Embryonic facial prominence (tissue), 1 donor: ENCODE measurements around the gene GPR180.

Source experiments
- DNase-seq: peaks from one replicate; pipeline ENCODE4 v3.0.0-alpha.2; 2016; ENCODE audit errors: extremely low spot score

GPR180 gene

GRCh38 chr13:94646904-94647303, 45.2 kb downstream of the GPR180 start:
- DNase-seq, result no peak

- DNase-seq, result no peak
Observed at GRCh38 chr13:94656176-94656575, 54.5 kb downstream of the GPR180 start.

DNA sequence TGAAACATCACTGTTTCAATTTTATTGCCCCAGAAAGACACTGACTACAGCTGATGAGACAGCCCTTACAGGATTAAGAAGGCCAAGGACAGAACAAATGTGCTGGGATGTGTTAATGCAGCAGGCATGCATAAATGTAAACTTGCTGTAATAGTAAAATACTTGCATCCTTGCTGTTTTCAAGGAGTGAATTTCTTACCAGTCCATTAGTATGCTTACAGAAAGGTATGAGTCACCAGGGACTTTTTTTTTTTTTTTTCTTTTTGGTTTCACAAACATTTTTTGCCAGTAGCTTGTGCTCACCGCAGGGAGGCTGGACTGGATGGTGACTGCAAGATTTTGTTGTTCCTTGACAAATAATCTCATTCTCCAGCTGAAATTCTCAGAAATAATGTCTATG, 55.1 kb downstream of the GPR180 start:
- DNase-seq, result no peak

DNA sequence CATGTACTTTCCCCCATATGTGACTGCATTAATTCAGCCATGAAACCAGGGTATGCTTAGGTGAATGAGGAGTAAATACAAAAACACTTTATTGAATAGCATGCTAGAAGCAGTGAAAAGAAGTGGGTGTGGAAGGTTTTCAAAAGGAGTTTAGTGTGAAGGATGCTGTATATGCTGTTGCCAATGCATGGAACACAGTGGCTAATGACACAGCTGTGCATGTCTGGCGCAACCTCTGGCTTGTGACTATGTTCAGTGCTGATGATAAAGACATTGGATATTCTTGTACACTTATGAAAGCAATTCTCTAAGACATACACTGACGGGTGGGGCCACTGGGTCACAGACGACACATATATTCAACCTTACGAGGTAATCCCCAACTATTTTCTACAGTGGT, 55.5 kb downstream of the GPR180 start:
- no peak for DNase-seq

- DNase-seq, result no peak
Observed at GRCh38 chr13:94658926-94659597, 57.4 kb downstream of the GPR180 start.

DNA sequence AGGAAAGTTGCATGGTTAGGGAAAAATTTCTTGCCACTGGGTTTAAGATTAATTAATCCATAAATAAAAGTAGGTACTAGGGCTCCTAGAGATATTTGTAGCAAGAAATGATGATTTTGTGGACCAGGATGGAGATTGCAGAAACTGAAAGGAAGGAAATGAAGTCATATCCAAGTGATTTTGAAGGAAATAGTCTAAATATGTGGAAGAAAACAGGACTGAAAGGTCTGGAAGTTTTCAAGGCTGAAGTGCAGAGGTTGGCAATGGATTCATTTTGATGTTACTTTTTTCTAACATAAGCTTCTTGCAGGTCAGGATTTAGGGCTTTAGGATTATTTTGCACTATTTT, 57.9 kb downstream of the GPR180 start:
- no peak for DNase-seq

DNA sequence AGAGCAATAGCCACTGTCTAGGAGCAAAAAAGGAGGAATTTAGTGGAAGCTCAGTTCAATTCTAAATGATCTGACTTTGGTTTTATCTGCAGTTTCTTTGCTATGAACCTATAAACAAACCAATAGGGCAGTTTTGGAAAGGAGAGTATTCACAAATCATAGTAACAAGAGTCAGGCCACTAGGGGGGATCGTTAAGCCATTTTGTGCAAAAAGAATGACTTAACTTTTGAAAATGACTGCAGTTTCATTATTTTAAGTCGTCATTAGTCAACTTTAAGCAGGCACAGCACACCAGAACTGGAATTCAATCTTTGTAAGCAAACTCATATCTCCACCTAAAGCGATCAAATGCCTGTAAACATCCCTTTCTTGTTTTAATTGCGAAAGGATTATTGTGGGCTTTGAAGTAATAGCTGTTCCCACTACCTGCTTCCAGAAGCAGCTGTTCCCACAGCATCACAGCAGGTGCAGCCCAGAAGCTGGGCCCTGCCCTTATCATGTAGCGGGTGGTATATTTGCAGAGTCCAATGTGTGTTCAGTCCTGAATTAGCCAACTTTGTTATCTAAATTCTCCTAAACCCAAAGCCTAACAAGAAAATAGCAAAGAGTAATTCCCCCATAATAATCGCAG, 59.2 kb downstream of the GPR180 start:
- no peak for DNase-seq

DNA sequence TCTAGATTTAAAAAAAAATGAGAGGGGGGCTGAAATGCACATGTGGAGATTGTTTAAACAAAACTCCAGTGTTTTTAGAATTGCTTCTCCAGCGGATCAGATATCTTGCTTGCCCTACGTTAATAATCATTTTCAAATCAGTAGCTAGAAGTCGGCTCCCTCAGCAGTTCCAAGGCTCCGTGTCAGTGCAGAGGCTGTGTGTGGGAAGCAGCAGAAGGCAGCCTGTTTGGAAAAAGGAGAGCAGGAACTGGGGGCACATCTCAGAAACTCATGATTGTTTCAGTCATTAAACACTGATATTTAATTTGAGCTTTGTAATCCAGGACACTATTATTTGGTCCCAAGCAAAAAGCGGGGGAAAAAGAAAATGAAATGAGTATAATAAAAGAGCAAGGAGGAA, 59.7 kb downstream of the GPR180 start:
- no peak for DNase-seq

GRCh38 chr13:94662274-94662945, 60.8 kb downstream of the GPR180 start:
- DNase-seq, result no peak

GRCh38 chr13:94664889-94665288, 63.2 kb downstream of the GPR180 start:
- no peak for DNase-seq

DNA sequence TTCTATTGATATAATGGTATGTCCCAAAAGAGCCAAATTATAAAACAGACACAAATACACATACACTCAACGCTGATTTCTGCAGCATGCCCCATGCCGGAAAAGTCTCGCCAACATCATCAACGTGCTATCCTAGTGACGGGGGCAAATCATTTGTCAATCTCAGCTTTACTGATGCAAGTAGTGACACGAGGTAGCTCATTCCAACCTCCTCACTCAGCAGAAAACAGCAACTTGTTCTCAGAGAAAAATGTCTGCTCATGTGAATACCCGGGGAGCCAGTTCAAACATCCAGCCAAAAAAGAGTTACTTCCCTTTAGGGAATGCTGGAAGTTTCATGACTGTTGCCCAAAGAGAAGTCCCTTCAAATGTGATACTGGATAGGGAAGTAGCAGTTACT, 64.4 kb downstream of the GPR180 start:
- no peak for DNase-seq

GRCh38 chr13:94667190-94667589, 65.5 kb downstream of the GPR180 start:
- no peak for DNase-seq

- DNase-seq, result no peak
Observed at GRCh38 chr13:94672400-94672799, 70.7 kb downstream of the GPR180 start.

DNA sequence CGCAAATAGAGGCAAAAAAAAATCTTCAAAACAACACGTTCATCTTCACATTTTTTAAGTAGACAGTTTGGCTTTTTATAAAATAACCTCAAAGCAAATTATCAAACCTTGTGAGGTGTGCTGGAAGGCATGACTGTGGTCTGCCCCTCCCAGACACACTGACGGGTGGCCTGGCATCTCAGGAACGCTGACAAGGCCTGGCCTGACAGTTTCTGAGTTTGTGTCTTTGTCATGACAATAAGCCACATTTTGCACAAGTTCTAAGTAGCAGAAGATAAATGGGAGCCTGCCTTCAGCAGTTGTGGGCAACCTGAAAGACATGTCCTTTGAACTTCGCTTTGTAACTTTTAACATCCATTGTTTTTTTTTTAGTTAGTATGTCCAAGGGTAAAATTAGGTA, 72.2 kb downstream of the GPR180 start:
- DNase-seq, result no peak

- DNase-seq, result no peak
Observed at GRCh38 chr13:94674609-94675348, 73.1 kb downstream of the GPR180 start.

DNA sequence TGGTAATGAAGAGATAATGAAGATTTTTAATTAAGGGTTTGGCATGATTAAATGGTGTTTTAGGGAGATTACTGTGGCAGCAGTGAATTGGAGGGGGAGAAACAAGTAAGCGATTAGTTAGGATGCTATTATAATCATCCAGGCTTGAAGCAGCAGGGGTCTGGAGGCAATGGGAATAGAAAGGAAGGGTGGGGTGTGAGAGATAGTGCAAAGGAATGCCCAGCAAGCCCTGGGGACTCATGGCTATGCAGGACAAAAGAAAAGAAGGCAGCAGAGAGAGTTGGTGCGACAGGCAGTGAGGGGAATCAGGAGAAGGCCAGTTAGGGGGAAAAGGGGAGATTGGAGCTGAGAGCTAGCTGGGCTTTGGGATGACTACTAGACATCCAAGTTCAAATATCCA, 76.1 kb downstream of the GPR180 start:
- no peak for DNase-seq

DNA sequence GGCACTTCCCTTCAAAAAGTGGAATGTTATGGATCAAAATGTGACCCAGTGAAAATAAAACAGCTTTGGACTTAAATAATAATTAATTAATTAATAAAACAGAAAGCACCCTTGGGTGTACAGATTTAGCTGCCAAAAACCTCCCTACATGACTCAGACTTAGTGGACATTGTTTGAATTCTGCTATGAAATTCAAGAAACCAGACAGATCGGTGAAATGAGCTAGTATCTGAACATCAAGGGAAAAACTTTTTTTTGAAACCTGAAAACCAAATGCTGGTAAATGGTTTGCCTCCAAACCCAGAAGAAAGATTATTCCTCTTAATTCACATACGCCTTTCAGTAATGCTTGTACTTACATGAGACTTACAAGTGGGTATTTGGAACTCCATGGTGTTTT, 77.2 kb downstream of the GPR180 start:
- DNase-seq, result no peak

- no peak for DNase-seq
Observed at GRCh38 chr13:94679614-94680013, 78.0 kb downstream of the GPR180 start.

GRCh38 chr13:94682229-94682628, 80.6 kb downstream of the GPR180 start:
- DNase-seq, result no peak

GRCh38 chr13:94683409-94683808, 81.8 kb downstream of the GPR180 start:
- DNase-seq, result no peak
